ENCODE data around the gene AIFM3. TPM values are rescaled to one million over a fixed set of nuclear protein-coding genes. Genes with fewer than 3 reads are reported as not detected.

Gene AIFM3
- total and polyA plus RNA-seq, 2 of the 4 experiments (the other 2 are of a cell fraction), result 0.09 to 0.18 TPM

DNA sequence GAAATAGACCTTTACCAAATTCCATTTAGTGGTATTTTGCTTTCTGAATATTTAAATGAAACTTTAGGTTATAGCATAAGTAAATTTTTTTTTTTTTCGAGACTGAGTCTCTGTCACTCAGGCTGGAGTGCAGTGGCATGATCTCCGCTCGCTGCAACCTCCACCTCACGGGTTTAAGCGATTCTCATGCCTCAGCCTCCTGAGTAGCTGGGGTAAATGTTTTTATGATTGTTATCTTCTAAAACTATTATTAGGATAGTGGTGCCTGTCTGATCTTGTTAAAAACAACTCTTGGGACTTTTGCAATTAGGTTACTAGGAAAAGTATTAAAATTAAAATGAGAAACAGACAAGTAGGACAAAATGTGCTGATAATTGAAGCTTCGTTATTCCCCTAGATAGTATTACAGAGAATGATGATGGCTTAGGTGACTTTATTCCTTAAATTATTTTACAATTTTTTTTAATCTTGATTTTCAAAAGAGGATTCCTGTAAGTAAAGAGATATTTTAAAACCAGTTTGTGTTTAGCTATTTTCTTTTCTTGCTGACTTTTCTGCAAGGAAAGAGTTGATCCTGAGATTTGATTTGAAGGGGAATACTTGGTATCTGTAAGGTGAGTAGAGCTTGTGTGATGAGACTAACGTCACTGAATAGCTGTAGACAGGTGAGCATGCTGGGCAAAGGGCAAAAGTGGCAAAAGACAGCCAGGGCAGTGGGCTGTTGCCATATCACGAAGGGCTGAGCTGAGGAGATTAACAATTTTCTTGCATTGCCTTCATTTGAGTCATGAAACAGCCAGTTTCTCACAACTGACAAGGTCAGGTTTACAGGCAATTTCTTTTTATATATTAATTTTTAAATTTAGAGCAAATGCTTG lies 29.0 kb upstream of the AIFM3 start:
- no peak for ATAC-seq (ENCODE audit: low read depth)
- Histone ChIP-seq H3K4me1 (ENCODE audit: control insufficient read depth, insufficient read depth, low read length) (peaks cover 8% of the 10 kb centered on the region), H4K20me1 (ENCODE audit: insufficient read depth, low read length) (peaks cover 93% of the 10 kb centered on the region), H3K36me3 (ENCODE audit: control insufficient read depth, insufficient read depth, low read length) (peaks cover 31% of the 10 kb centered on the region), H2AK9ac (replicated peaks; ENCODE audit: low read depth, low read length, poor library complexity) (no peak overlapping the region), H2BK5ac (ENCODE audit: low read depth, low read length, poor library complexity, severe bottlenecking) (no peak overlapping the region), H2AFZ (replicated peaks; ENCODE audit: low read length, poor library complexity) (no peak overlapping the region), H4K8ac (ENCODE audit: low read depth in 2 of 2, low read length in 2 of 2) (no peak overlapping the region), H3K9me3 (ENCODE audit: control insufficient read depth, insufficient read depth, low read length) (no peaks in the 10 kb centered on the region), H3K18ac (ENCODE audit: low read depth, low read length) (no peak overlapping the region), H3K4ac (ENCODE audit: low read depth, low read length) (no peak overlapping the region), H2BK20ac (ENCODE audit: low read depth, low read length) (no peak overlapping the region), H4K5ac (ENCODE audit: low read depth, low read length) (no peak overlapping the region), H3K9me1 (ENCODE audit: insufficient read depth, low read length) (peaks cover 22% of the 10 kb centered on the region), H3K23ac (ENCODE audit: low read depth, low read length) (no peak overlapping the region; the same call in 1 of the 2 replicates), H4K91ac (ENCODE audit: insufficient read depth, low read depth, low read length) (no peak overlapping the region), H2AK5ac (ENCODE audit: low read depth, low read length) (no peak overlapping the region), H2BK120ac (ENCODE audit: low read depth, low read length) (no peak overlapping the region), H3K14ac (replicated peaks; ENCODE audit: low read depth, low read length) (no peak overlapping the region), H3K27ac (ENCODE audit: insufficient read depth, low read length) (no peak overlapping the region), H3K79me1 (ENCODE audit: low read depth in 1 of 2, low read length in 2 of 2) (peaks cover 12 to 66% of the 10 kb centered on the region in 2 experiments), H3K56ac (ENCODE audit: extremely low read depth, insufficient read depth, low read length) (no peak overlapping the region), H2BK15ac (ENCODE audit: low read depth, low read length) (no peak overlapping the region), H3K4me3 (ENCODE audit: insufficient read depth, low read depth, low read length) (no peak overlapping the region), H3K9ac (ENCODE audit: low read depth, low read length) (no peak overlapping the region), H3K4me2 (ENCODE audit: low read depth, low read length) (no peak overlapping the region), H3K27me3 (ENCODE audit: control insufficient read depth, insufficient read depth, low read length) (no peaks in the 10 kb centered on the region)
- dilution Hi-C loops (cut with HindIII; ENCODE audit: low sequenced_read_pairs, unreplicated experiment), result no loop called here
- no TSS peak for BruUV-seq (replicated peaks)
- no peak for DNase-seq
- ChIA-PET POLR2A (ENCODE audit: unreplicated experiment) (interaction anchor here (0.6 kb wide), 1 partner anchor 146 kb away, joined by 3 read pairs; no protein-coding TSS in a partner anchor), CTCF (interaction anchor here (1.0 kb wide), 1 partner anchor 11 kb away, joined by 9 read pairs; no protein-coding TSS in a partner anchor)
- in situ Hi-C loops (cut with MboI; ENCODE audit: low sequenced_read_pairs), result no loop called here
- intact Hi-C loops (cut with micrococcal nuclease), result no loop called here
- 83% methylated on average over 2 of the region's 8 CpGs; no CpG with 5 or more reads in 1 of the 2 experiments for WGBS, 2 experiments (ENCODE audit: extremely low coverage in 2 of 2, insufficient read length in 1 of 2)
- TF ChIP-seq NFE2L2 (IDR thresholded peaks at IDR 0.05; ENCODE audit: low read depth, low read length) (no peak), POLR2A (IDR thresholded peaks at IDR 0.05; ENCODE audit: low read depth, low read length) (no peak), BHLHE40 (IDR thresholded peaks at IDR 0.05; ENCODE audit: low read depth, low read length) (no peak), RAD21 (IDR thresholded peaks at IDR 0.05; ENCODE audit: low read length) (no peak), RFX5 (IDR thresholded peaks at IDR 0.05; ENCODE audit: low read depth, low read length) (no peak), CHD1 (IDR thresholded peaks at IDR 0.05; ENCODE audit: low read depth, low read length) (no peak), MXI1 (IDR thresholded peaks at IDR 0.05; ENCODE audit: borderline replicate concordance, low read depth, low read length) (no peak), FOS (IDR thresholded peaks at IDR 0.05; ENCODE audit: low read depth, low read length) (no peak), MAZ (IDR thresholded peaks at IDR 0.05; ENCODE audit: borderline replicate concordance, low read depth, low read length) (no peak), SMC3 (IDR thresholded peaks at IDR 0.05; ENCODE audit: low read depth, low read length) (no peak), CEBPB (IDR thresholded peaks at IDR 0.05; ENCODE audit: low read depth, low read length) (no peak)
- TF ChIP-seq, protein P1, sequence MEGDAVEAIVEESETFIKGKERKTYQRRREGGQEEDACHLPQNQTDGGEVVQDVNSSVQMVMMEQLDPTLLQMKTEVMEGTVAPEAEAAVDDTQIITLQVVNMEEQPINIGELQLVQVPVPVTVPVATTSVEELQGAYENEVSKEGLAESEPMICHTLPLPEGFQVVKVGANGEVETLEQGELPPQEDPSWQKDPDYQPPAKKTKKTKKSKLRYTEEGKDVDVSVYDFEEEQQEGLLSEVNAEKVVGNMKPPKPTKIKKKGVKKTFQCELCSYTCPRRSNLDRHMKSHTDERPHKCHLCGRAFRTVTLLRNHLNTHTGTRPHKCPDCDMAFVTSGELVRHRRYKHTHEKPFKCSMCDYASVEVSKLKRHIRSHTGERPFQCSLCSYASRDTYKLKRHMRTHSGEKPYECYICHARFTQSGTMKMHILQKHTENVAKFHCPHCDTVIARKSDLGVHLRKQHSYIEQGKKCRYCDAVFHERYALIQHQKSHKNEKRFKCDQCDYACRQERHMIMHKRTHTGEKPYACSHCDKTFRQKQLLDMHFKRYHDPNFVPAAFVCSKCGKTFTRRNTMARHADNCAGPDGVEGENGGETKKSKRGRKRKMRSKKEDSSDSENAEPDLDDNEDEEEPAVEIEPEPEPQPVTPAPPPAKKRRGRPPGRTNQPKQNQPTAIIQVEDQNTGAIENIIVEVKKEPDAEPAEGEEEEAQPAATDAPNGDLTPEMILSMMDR (conservative IDR thresholded peaks at IDR 0.05; ENCODE audit: low read depth, low read length), result no peak
- TF ChIP-seq, protein P2, sequence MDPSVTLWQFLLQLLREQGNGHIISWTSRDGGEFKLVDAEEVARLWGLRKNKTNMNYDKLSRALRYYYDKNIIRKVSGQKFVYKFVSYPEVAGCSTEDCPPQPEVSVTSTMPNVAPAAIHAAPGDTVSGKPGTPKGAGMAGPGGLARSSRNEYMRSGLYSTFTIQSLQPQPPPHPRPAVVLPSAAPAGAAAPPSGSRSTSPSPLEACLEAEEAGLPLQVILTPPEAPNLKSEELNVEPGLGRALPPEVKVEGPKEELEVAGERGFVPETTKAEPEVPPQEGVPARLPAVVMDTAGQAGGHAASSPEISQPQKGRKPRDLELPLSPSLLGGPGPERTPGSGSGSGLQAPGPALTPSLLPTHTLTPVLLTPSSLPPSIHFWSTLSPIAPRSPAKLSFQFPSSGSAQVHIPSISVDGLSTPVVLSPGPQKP (IDR thresholded peaks at IDR 0.05; ENCODE audit: borderline replicate concordance, low read depth, low read length), result no peak
- TF ChIP-seq, protein P3, sequence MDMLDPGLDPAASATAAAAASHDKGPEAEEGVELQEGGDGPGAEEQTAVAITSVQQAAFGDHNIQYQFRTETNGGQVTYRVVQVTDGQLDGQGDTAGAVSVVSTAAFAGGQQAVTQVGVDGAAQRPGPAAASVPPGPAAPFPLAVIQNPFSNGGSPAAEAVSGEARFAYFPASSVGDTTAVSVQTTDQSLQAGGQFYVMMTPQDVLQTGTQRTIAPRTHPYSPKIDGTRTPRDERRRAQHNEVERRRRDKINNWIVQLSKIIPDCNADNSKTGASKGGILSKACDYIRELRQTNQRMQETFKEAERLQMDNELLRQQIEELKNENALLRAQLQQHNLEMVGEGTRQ (IDR thresholded peaks at IDR 0.05; ENCODE audit: low read depth, low read length), result no peak

All from IMR-90 (cell line).